GM21825 (cell line): ENCODE measurements around the gene MFAP2.
A peak's percentile ranks its signal among the peaks of the same experiment; 100 is the strongest.

Experiments used
- ATAC-seq: cut with Tn5 transposase; IDR thresholded peaks from one replicate; pipeline ENCODE4 v1.9.1; 2021; ENCODE audit warnings: mild to moderate bottlenecking, moderate library complexity; ENCODE audit not compliant: unreplicated experiment

The MFAP2 gene, protein sequence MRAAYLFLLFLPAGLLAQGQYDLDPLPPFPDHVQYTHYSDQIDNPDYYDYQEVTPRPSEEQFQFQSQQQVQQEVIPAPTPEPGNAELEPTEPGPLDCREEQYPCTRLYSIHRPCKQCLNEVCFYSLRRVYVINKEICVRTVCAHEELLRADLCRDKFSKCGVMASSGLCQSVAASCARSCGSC

DNA sequence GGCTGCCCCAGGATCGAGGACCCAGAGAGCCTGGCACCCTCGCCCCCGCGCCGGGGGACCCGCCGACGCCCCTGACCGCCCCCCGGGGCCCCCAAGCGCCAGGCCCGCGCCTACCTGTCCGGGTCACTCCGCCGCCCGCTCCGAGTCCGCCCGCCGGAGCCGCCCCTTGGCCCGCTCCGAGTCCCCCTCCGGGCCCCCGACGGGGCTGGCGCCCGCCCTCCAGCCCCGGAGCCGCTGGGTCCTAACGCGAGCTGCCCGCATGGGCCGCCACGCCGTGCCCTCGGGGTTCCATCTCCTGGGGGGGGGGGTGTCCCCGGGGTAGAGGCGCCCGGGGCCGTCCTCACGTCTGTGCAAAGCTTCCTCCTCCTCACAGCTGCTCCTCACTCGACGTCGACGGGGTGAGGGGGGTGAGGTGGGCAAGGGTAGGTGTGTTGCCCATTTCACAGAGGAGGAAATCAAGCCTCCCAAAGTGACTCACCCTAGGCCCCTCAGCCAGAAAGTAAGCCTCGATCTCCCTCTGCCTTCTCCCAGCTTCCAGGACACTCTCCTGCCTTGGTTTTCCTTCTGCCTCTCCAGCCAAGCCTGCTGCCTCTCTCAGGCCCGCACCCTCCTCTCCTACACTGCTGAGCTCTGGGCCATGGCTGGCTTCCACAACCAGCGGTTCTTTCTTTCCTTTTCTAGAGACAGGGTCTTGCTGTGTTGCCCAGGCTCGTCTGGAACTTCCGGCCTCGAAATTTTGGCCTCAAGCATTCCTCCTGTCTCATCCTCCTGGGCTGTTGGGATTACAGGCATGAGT is at the start of gene MFAP2:
Gene MFAP2 (minus strand): TSS at position 148 of the 796 bp plus-strand sequence. CDS start 2,347 bp downstream, outside the sequence.
- no peak for ATAC-seq

DNA sequence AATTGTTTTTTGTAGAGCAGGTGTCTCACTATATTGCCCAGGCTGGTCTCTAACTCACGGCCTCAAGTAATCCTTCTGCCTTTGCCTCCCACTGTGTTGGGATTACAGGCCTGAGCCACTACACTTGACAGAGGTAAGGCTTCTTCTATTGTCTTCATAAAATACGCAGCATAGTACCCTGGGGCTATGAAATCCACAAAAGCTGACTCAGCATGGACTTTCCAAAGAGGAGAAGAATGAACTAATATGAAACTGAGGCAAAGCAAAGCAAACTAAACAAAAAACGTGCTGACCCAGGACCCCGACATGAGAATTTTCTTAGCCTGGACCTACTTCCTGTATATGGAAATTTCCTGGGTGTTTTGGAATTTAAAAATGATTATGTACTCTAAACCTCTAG is 49.8 kb upstream of the MFAP2 start:
- ATAC-seq: no peak

DNA sequence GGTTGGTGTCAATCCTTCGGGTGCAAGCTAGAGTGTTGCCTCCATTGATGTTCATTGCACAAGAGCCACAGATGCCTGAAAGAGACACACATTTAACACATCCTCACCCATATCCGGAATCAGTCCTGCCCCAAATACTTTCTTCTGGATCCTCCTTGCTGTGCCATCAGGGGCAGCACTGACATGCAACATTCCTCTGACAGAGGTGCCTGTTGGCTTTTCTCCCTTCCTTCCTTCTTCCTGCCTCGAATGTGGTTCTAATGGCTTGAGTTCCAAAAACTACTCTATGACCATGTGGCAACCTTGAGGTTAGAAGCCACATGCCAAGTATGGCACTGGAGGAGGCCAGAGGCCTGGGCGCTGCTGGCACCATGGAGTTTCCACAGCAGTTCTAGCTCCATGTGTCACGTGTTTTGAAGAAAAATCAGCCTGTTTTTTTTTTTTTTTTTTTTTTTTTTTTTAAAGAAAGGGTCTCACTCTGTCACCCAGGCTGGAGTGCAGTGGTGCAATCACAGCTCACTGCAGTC is 48.3 kb upstream of the MFAP2 start:
- ATAC-seq: no peak

DNA sequence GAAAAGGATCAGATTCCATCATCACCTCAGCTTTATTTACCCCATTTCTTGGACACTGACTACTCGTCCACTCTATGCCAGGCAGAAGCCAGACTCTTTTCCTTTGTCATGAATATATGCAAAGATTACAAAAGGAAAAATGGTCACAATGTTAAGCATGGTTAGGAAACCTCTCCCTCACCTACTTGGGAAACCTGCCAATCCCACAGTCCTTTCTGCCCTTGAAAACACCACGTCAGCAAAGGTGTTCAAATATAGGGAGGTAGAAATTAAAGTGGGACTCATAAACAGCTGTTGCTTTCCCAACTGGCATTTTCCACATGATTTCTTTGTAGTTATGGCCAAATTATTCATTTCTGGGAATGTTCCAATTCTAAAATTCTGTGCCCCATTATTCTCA is 47.5 kb upstream of the MFAP2 start:
- no peak for ATAC-seq

DNA sequence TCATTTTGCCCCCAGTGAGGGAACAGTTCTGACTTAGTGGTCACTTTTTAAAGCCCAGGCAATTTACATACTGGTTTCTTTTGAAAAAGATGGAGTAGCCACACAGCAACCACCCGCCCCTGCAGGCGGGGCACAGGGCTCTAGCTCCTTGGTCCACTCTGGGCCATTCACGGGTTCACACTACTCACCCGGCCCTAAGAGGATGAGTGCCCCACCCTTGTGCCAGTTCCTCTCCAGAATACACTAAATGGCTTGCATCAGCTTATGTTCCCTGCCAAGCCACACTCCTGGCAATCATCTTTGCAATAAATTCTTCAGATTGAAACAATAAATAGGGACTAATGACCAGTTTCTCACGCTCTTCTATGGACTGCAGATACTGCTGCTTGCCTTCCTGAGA is 47.0 kb upstream of the MFAP2 start:
- no peak for ATAC-seq

DNA sequence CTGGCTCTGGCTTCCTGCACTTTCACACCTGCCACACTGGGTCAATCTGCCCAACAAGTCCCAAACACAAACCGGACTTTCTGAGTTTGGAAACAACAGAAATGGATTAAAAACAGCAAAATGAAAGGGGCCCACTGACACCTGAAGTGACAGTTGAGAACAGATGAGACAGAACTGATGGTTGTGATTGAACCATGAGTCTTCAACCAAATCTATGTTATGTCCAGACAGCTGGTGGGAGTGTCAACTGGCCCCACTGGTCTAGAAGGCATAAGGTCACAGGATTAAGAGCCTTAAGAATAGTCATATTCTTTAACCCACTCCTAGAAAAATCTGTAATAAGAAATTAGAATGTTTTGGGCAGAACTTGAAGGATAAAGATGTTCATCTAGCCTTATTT is 44.3 kb upstream of the MFAP2 start:
- no peak for ATAC-seq

DNA sequence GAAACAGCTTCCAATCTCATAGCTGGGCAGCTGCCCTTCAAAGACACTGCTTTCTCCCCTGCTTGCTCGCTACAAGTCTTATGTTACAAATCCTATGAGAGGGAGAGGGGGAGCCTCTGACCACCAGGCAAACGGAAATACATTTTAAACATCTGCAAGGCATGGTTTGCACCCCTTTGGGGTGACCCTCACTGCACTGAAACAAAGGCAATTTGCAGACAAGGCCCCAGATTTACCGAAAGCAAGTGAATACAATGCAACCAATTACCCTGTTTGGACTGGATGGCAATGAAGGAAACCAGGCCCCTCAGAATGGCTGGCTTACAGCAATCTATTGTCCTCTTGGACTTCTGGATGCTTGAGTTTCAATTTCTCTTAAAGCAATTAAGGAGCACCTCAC is 43.2 kb upstream of the MFAP2 start:
- no peak for ATAC-seq

DNA sequence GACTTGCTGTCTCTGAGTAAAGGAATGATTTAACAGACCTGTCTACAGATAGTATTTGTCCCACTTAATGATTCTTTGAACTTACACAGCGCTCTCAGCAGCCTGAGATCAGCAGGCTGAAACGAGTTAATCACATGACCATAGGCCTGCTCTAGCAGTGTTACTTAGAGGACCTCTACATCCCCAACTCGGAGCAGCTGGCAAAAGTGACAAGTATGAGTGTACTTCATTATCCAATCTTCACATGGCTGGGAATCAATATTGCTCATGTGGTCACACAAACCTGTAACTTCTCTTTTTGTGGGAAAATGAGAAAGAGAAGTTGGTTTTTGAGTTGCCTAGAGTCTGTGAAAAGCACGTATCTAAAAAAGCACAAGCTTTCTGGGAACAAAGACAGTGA is 42.7 kb upstream of the MFAP2 start:
- ATAC-seq: no peak

DNA sequence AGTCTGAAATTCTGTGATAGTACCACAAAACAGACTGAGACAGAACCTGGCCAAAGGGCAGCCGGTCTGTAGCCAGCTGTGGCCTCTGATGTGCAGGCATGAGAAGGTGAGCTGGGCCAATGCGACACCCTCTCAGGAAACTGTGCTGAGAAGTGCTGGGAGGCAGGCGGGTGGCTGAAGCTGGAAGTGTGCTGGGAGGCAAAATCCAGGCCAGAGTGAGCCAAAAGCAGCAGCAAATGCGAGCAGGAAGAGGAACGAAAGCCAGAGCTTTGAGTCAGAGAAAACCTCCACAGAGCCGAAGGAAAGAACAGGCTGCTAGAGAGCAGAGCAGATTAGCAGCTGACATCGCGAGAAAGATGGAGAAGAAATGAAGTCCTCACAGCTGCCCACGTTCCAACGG is 41.5 kb upstream of the MFAP2 start:
- no peak for ATAC-seq

DNA sequence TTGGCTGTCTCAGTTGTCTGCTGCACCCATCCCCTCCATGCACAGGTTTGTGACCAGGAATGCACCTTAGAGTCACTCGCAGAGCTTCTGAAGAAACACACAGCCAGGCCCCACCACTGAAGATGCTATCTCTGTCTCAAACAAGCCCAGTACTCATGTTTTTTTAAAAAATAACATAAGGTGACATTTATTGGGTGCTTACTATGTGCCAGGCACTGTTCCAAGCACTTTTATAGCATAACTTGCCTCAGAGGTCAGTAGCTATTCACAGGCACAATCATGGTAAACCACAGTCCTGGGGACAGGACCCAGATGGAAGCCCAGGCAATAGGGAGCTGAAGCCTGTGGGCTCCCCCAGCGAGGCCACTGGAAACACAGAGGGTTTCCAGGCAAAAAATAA is 40.1 kb upstream of the MFAP2 start:
- ATAC-seq: no peak

DNA sequence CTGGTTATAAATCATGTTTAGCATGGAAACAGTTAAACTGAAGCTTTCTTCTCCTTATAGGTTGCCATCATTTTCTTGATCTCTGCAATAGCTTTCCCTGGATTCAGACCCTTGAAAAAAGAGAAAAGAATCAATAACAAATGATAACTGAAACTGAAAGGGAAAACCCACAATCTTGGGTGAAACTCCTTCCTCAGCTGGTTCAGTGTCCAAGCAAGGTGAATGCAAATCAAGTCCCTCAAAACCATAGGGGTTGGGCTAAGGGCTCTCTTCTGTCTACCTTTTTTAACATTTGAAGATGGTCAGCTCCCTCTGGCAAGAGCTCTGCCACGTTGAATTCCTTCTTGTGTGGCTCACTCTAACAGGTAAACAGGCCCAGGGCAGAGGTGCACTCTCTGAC is 38.4 kb upstream of the MFAP2 start:
- peak; percentile 57 for ATAC-seq

DNA sequence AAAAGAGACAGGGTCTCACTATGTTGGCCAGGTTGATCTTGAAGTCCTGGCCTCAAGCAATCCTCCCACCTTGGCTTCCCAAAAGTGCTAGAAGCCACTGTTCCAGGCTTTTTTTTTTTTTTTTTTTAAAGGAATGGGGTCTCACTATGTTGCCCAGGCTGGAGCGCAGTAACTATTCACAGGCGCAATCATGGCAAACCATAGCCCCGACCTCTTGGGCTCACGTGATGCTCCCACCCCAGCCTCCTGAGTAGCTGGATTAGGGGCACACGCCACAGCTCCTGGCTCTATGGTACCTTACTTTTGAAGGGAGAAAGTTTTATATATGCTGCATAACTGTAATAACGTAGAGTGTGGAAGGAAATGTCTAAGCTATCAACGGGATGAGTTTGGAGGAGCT is 37.0 kb upstream of the MFAP2 start:
- ATAC-seq: no peak

DNA sequence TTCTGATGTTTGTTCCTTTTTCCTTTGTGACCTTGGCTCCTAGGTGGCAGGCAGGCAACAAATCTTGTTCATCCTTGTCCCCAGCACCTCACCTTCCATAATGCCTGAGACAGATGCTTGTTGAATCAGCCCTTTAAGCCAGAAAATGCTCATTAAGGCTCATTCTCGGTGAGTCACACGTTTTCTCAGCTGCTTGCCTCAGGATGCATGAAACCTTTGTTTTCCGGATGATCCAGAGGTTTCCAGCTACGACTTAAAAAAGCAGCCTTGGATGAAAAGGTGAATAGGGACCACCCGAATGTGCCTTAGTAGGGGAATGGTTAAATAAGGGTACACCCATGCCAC is 35.9 kb upstream of the MFAP2 start:
- no peak for ATAC-seq

DNA sequence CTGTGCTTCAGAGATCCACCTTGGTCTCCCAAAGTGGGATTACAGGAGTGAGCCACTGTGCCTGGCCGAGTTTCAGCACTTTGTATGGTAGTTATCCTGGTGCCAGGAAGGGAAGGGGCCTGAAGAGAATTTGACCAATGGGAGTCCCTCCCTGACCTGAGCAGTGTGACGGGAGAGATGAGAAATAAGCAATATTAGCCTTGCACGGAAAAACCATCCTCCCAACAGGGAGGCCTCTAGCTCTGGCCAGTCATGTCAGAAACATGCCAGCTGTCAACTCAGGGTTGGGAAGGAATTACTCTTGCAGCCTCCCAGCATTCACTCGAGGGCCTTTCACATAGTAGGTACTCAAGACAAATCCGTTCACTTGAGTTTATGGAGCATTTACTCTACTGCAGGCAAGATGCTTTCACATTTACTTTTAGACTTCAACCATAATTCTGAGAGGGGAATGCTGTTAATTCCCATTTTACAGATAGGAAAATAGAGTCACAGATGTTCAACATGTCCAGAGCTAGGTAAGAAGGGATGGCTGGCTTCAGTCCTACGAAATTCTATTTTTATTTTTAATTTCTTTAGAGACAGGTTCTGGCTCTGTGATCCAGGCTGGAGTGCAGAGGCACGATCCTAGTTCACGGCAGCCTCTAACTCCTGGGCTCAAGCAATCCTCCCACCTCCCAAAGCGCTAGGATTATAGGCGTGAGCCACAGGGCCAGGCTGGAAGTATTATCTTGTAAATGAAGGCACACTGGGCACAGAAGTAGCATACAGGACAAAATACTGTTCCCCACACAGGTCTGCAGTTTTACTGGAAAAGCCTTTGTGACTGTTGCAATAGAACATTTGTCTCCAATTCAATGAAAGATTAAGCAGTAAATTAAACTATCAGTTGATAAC is 34.5 kb upstream of the MFAP2 start:
- ATAC-seq: no peak

DNA sequence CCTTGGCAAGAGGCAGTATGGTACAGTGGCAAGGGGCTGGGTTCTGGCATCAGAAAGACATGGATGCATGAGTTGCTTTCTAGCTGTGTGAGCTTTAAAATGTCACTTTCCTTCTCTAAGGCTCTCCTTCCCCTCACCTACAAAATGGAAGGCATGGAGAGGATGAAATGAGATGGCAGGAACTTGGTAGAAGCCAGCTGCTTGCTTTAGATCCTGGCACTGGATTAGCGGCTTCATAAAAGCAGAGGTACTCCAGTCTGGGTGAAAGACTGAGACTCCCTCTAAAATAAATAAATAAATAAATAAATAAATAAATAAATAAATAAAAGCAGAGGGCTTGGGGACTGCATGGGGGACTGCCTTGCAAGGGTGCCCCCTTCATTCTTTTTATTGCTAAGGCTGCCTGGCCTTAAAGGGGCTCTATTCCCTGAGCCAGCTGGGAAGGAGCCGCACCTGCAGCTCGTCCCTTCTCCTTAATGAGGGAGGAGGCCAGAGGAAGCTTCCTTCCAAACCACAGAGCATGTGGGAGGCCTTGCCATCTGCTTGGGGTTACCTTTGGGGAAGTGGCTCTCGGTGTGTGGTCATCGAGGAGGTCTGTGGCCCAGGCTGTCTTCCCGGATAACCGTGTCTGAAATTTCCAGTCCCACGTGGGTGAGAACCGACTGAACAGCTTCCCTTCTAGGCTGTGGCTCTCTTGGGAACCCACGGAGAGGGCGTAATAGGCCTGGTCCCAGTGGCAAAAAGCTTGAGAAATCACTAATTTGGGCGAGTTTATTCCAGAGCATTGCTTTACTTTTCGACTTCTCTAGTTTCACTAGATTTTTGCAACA is 33.3 kb upstream of the MFAP2 start:
- ATAC-seq: no peak

DNA sequence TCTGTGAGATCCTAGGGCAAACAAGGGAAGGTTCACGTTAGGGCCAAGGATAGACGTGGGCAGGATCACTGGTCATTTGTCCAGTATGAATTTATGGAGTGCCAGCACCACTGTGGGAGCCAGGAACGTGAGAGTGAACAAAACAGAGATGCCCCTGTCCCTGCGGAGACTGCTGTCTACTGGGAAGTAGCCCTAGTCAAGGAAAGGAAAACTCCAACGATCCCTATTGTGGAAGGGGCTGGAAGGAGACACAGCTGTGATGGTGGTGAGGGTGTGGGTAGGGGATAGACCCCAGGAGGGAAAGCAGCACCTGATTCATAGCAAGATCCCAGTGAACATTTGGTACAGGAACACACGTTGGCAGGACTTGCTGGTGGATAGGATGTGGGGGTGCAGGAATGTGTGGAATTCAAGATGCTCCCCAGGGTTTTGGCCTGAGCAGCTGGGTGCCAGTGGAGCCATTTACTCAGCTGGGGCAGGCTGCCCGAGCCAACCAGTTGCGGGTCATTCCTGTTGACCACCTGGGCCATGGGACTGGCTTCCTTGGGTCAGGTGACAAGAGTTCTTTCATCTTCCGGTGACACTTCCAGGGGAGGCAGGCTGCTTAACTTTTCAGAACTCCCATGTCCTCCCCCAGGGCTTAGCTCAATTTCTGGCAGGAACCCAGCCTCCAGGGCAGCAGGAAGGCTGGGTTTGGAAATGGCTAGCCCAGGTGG is 32.5 kb upstream of the MFAP2 start:
- no peak for ATAC-seq

DNA sequence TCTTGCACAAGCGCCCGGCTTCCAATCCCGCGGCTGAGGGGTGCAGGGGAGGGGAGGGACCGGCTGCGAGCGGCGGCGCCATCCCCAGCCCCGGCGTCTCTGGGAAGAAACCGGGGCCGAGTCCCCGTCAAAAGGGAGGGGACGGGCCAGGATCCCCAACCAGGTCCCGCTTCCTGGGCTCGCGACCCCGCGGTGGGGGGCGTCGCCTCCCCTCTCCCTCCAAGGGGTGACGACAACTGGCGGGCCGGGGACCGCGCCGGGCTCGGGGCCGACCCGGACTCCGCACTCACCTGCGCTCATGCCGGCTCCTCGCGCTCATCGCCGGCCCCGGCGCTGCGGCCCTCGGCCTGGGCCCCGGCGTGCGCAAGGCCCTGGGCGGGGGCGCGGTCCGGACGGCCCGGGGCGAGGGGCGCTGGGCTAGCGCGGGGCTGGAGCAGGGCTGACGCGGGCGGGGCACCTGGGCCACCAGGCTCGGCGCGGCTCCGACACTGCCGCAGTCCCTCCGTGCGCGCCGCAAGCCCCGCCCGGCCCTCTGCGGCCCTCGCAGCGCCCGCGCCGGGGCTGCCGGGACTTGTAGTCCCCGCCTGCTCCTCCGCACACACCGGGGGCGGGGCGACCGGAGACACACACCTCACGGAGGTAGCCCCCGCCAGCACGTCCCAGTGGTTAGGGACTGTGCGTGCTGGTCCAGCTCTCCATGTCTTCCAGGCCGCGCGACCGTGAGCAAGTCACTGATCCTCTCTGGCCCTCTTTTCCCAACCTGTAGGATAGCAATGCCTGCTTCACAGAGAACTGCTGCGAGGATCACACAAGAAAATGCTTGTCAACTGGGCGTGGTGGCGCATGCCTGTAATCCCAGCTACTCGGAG is 31.3 kb upstream of the MFAP2 start, which contains the start of gene ATP13A2:
Gene ATP13A2 (minus strand): TSS at position 490 of the 869 bp plus-strand sequence. CDS start 190 bp downstream, at position 300.
- ATAC-seq: peak; percentile 85

DNA sequence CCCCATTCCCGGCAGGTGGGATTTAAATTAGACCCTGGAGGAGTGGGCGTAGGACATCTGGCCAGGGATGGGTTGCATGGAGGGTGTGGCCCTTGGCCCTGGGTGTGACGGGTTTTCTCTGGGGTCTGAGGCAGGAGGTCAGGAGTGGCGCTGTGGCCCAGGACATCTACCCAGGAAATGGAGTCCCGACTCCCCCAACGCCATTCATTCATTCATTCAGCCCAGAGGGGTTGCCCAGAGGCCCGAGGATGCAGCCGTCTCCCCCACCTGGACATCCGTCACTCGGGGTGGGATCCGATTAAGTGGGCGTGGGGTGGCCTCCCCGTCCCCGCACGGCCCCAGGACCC is 30.6 kb upstream of the MFAP2 start:
- ATAC-seq: no peak

DNA sequence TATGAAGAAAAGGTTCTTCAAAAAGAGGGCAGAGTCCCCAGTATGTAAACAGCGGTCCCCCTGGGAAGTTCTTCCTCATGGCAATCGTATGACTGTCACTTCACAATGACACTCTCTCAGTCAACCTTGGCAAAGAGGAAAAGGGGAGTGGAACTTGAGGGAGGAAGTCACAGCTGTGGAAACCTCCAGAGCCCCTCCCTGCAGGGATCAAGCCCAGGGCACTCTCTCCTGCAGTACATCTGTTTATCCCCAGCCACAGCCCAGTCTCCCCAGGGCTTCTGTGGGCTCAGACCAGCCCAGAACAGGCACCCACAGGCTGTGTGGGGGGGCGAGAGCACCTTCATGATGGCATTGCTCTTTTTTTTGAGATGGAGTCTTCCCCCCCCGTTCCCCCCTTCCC is 29.3 kb upstream of the MFAP2 start:
- ATAC-seq: no peak
